MM.1S (cell line): ENCODE measurements around the gene SH3BGR.

Experiments
- EZH2phosphoT487 ChIP-seq: fragments of 300-600 bp; sonication (generic); IDR thresholded peaks from 2 replicates; pipeline ENCODE4 v1.6.1; 2018; ENCODE audit warnings: antibody characterized with exemption, low read length
- TF ChIP-seq, protein P1 (sequence below): fragments of 300-600 bp; sonication (generic); IDR thresholded peaks from 2 replicates; pipeline ENCODE4 v1.5.1; 2016; ENCODE audit warnings: antibody characterized with exemption, low read length, mixed read lengths

GRCh38 chr21:39561140-39561539 lies 109.4 kb downstream of the SH3BGR start:
- TF ChIP-seq, protein P1, sequence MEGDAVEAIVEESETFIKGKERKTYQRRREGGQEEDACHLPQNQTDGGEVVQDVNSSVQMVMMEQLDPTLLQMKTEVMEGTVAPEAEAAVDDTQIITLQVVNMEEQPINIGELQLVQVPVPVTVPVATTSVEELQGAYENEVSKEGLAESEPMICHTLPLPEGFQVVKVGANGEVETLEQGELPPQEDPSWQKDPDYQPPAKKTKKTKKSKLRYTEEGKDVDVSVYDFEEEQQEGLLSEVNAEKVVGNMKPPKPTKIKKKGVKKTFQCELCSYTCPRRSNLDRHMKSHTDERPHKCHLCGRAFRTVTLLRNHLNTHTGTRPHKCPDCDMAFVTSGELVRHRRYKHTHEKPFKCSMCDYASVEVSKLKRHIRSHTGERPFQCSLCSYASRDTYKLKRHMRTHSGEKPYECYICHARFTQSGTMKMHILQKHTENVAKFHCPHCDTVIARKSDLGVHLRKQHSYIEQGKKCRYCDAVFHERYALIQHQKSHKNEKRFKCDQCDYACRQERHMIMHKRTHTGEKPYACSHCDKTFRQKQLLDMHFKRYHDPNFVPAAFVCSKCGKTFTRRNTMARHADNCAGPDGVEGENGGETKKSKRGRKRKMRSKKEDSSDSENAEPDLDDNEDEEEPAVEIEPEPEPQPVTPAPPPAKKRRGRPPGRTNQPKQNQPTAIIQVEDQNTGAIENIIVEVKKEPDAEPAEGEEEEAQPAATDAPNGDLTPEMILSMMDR, result no peak
- no peak for TF ChIP-seq EZH2phosphoT487
